ENCODE measurements around the gene ABCA13.

DNA sequence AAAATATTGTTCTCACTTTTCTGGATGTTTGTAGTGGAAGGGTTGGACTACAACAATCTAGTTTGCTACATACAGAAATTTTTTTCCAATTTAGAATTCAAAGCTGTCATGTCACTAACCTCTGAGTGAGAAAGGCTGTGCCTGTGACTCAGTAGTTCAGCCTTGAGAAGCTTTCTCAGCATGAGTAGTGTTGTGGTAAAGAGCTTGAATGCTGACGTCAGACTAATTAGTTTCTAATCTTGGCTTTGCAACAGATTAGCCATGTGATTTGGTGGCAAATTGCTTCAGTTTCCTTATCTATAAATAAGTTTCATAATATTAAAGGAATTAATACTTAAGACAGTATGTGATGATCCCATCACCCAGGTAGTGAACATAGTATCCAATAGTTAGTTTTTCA lies 83.8 kb downstream of the ABCA13 start:
- TF ChIP-seq, protein P1, sequence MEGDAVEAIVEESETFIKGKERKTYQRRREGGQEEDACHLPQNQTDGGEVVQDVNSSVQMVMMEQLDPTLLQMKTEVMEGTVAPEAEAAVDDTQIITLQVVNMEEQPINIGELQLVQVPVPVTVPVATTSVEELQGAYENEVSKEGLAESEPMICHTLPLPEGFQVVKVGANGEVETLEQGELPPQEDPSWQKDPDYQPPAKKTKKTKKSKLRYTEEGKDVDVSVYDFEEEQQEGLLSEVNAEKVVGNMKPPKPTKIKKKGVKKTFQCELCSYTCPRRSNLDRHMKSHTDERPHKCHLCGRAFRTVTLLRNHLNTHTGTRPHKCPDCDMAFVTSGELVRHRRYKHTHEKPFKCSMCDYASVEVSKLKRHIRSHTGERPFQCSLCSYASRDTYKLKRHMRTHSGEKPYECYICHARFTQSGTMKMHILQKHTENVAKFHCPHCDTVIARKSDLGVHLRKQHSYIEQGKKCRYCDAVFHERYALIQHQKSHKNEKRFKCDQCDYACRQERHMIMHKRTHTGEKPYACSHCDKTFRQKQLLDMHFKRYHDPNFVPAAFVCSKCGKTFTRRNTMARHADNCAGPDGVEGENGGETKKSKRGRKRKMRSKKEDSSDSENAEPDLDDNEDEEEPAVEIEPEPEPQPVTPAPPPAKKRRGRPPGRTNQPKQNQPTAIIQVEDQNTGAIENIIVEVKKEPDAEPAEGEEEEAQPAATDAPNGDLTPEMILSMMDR (conservative IDR thresholded peaks at IDR 0.05) = no peak
- no peak for TF ChIP-seq EZH2 (IDR thresholded peaks at IDR 0.05; ENCODE audit: low read depth)

Data from PC-9 (cell line).